ENCODE measurements around the gene B4GALNT4. TPM values are rescaled to one million over a fixed set of nuclear protein-coding genes. Genes with fewer than 3 reads are reported as not detected.

B4GALNT4 gene
- total and polyA plus RNA-seq, 2 donors (not counting 1 experiment from before 2014, with no cell fraction given): 1.5 to 3.8 TPM

GRCh38 chr11:391117-392017, 22.1 kb downstream of the B4GALNT4 start:
- peaks cover 4% of the 10 kb centered on the region for H3K27me3 ChIP-seq (ENCODE audit: control insufficient read depth, insufficient read depth, low read length)
- no peak overlapping the region for H3K27ac ChIP-seq (ENCODE audit: insufficient read depth, low read length)
- no peaks in the 10 kb centered on the region for H4K20me1 ChIP-seq (ENCODE audit: control insufficient read depth, extremely low read depth, insufficient read depth, low read length)
- H3K36me3 ChIP-seq (ENCODE audit: control insufficient read depth, insufficient read depth, low read length): no peaks in the 10 kb centered on the region
- H3K79me2 ChIP-seq (ENCODE audit: control insufficient read depth, insufficient read depth, low read length): no peaks in the 10 kb centered on the region
- H3K9ac ChIP-seq (ENCODE audit: insufficient read depth, low read length): no peak overlapping the region
- TF ChIP-seq EZH2 (IDR thresholded peaks at IDR 0.05; ENCODE audit: low read length, missing control alignments): no peak
- TF ChIP-seq CTCF (conservative IDR thresholded peaks at IDR 0.05 in 1 of 2, IDR thresholded peaks at IDR 0.05 in 1 of 2; ENCODE audit: low read depth in 1 of 2, low read length in 2 of 2): no peak
- no peak for DNase-seq (ENCODE audit: low read depth in 2 of 2)
- no peaks in the 10 kb centered on the region for H3K9me3 ChIP-seq (ENCODE audit: control insufficient read depth, insufficient read depth, low read depth, low read length)
- no peak overlapping the region for H3K4me3 ChIP-seq (replicated peaks in 1 of 4; ENCODE audit: control extremely low read depth in 1 of 4, insufficient read depth in 1 of 4, low read depth in 3 of 4, low read length in 4 of 4)
- no peak overlapping the region for H3K4me2 ChIP-seq (ENCODE audit: extremely low read depth, insufficient read depth, low read length)
- peaks cover 10% of the 10 kb centered on the region for H3K4me1 ChIP-seq (ENCODE audit: control insufficient read depth, extremely low read depth, insufficient read depth, low read length)
- no peak overlapping the region for H2AFZ ChIP-seq (ENCODE audit: low read length)

DNA sequence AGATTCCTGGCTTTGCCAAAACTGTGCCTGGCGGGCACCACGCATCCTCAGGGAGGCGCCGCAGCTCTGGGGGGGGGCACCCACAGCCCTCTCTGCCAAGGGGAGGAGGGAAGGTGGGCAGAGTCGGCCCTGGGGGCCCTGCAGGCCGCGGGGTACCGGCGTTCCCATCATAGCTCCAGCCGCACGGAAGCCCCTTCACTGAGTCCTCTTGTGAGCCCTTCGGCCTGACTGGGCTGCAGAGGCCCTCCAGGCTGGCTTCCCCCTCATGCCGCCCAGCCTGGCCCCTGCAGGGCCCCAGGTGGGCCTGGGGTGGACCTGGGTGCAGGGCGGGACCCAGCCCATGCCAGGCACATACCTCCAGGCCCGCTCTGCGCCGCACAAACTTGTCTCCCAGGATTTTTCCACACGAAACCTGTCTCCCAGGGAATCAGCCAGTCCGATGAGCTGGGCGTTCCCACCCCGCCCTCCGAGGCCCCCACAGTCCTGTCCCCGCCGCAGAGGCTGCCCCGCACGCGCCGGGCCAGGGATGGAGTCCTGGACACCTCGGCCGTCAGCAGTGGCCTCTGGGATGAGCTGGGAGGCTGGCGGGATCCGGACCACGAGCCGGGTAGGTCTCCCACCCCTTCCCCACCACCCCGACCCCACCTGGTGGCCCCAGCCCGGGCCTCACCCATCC, 22.9 kb downstream of the B4GALNT4 start:
- H3K4me1 ChIP-seq (ENCODE audit: control insufficient read depth, extremely low read depth, insufficient read depth, low read length): peaks cover 10% of the 10 kb centered on the region
- H3K27ac ChIP-seq (ENCODE audit: insufficient read depth, low read length): no peak overlapping the region
- H3K27me3 ChIP-seq (ENCODE audit: control insufficient read depth, insufficient read depth, low read length): peaks cover 4% of the 10 kb centered on the region
- H3K9ac ChIP-seq (ENCODE audit: insufficient read depth, low read length): no peak overlapping the region
- no peaks in the 10 kb centered on the region for H4K20me1 ChIP-seq (ENCODE audit: control insufficient read depth, extremely low read depth, insufficient read depth, low read length)
- no peak overlapping the region for H3K4me3 ChIP-seq (replicated peaks in 1 of 4; ENCODE audit: control extremely low read depth in 1 of 4, insufficient read depth in 1 of 4, low read depth in 3 of 4, low read length in 4 of 4)
- no peaks in the 10 kb centered on the region for H3K79me2 ChIP-seq (ENCODE audit: control insufficient read depth, insufficient read depth, low read length)
- DNase-seq (ENCODE audit: low read depth in 2 of 2): no peak
- TF ChIP-seq EZH2 (IDR thresholded peaks at IDR 0.05; ENCODE audit: low read length, missing control alignments) (no peak), CTCF (conservative IDR thresholded peaks at IDR 0.05 in 1 of 2, IDR thresholded peaks at IDR 0.05 in 1 of 2; ENCODE audit: low read depth in 1 of 2, low read length in 2 of 2) (no peak)
- H3K36me3 ChIP-seq (ENCODE audit: control insufficient read depth, insufficient read depth, low read length): no peaks in the 10 kb centered on the region
- no peak overlapping the region for H3K4me2 ChIP-seq (ENCODE audit: extremely low read depth, insufficient read depth, low read length)
- no peaks in the 10 kb centered on the region for H3K9me3 ChIP-seq (ENCODE audit: control insufficient read depth, insufficient read depth, low read depth, low read length)
- no peak overlapping the region for H2AFZ ChIP-seq (ENCODE audit: low read length)

GRCh38 chr11:393219-394033, 24.1 kb downstream of the B4GALNT4 start:
- DNase-seq (ENCODE audit: low read depth in 2 of 2): peak; percentile 66 to 76
- Histone ChIP-seq H3K4me3 (replicated peaks in 1 of 4; ENCODE audit: control extremely low read depth in 1 of 4, insufficient read depth in 1 of 4, low read depth in 3 of 4, low read length in 4 of 4) (no peak overlapping the region), H3K9me3 (ENCODE audit: control insufficient read depth, insufficient read depth, low read depth, low read length) (no peaks in the 10 kb centered on the region), H4K20me1 (ENCODE audit: control insufficient read depth, extremely low read depth, insufficient read depth, low read length) (no peaks in the 10 kb centered on the region), H2AFZ (ENCODE audit: low read length) (no peak overlapping the region), H3K4me2 (ENCODE audit: extremely low read depth, insufficient read depth, low read length) (peak overlapping the region; percentile 25), H3K36me3 (ENCODE audit: control insufficient read depth, insufficient read depth, low read length) (no peaks in the 10 kb centered on the region), H3K27ac (ENCODE audit: insufficient read depth, low read length) (no peak overlapping the region), H3K9ac (ENCODE audit: insufficient read depth, low read length) (peak overlapping the region; percentile 2), H3K4me1 (ENCODE audit: control insufficient read depth, extremely low read depth, insufficient read depth, low read length) (peaks cover 10% of the 10 kb centered on the region), H3K79me2 (ENCODE audit: control insufficient read depth, insufficient read depth, low read length) (no peaks in the 10 kb centered on the region), H3K27me3 (ENCODE audit: control insufficient read depth, insufficient read depth, low read length) (peaks cover 4% of the 10 kb centered on the region)
- TF ChIP-seq EZH2 (IDR thresholded peaks at IDR 0.05; ENCODE audit: low read length, missing control alignments) (no peak), CTCF (conservative IDR thresholded peaks at IDR 0.05 in 1 of 2, IDR thresholded peaks at IDR 0.05 in 1 of 2; ENCODE audit: low read depth in 1 of 2, low read length in 2 of 2) (no peak)
